Ishikawa (cell line): Measurements from ENCODE around the gene GPR63.

Source experiments
- CEBPB ChIP-seq: IDR thresholded peaks from 2 replicates; pipeline ENCODE4 v1.6.1; 2012
- CREB1 ChIP-seq: IDR thresholded peaks from 2 replicates; pipeline ENCODE4 v1.6.1; 2012; ENCODE audit warnings: low read depth
- EGR1 ChIP-seq: IDR thresholded peaks from 2 replicates; pipeline ENCODE4 v1.6.1; 2012
- EP300 ChIP-seq: IDR thresholded peaks from 2 replicates; pipeline ENCODE4 v1.6.1; 2012; ENCODE audit warnings: borderline replicate concordance
- FOXM1 ChIP-seq: IDR thresholded peaks from 2 replicates; pipeline ENCODE4 v1.6.1; 2012; ENCODE audit warnings: low read depth, borderline replicate concordance
- NFIC ChIP-seq: IDR thresholded peaks from 2 replicates; pipeline ENCODE4 v1.6.1; 2012
- RAD21 ChIP-seq: IDR thresholded peaks from 2 replicates; pipeline ENCODE4 v1.6.1; 2012; ENCODE audit warnings: low read depth
- TAF1 ChIP-seq: IDR thresholded peaks from 2 replicates; pipeline ENCODE4 v1.6.1; 2012; ENCODE audit warnings: low read depth, mild to moderate bottlenecking
- TCF12 ChIP-seq: IDR thresholded peaks from 2 replicates; pipeline ENCODE4 v1.6.1; 2012; ENCODE audit warnings: low read depth
- TEAD4 ChIP-seq: IDR thresholded peaks from 2 replicates; pipeline ENCODE4 v1.6.1; 2012
- YY1 ChIP-seq: IDR thresholded peaks from 2 replicates; pipeline ENCODE4 v1.6.1; 2012; ENCODE audit warnings: low read depth
- ZBTB7A ChIP-seq: IDR thresholded peaks from 2 replicates; pipeline ENCODE4 v1.6.1; 2012; ENCODE audit warnings: low read depth
- TF ChIP-seq, protein P1 (sequence below): IDR thresholded peaks from 2 replicates; pipeline ENCODE4 v1.6.1; 2012
- TF ChIP-seq, protein P2 (sequence below): IDR thresholded peaks from 2 replicates; pipeline ENCODE4 v1.6.1; 2012
- TF ChIP-seq, protein P3 (sequence below): IDR thresholded peaks from 2 replicates; pipeline ENCODE4 v1.6.1; 2012; ENCODE audit warnings: low read depth, mild to moderate bottlenecking

Gene GPR63

GRCh38 chr6:96784650-96785049 lies 52.6 kb downstream of the GPR63 start:
- TF ChIP-seq EGR1 (no peak), TCF12 (no peak), CREB1 (no peak), FOXM1 (no peak), RAD21 (no peak), YY1 (no peak), TAF1 (no peak), CEBPB (no peak), ZBTB7A (no peak), TEAD4 (no peak), NFIC (no peak)
- TF ChIP-seq, protein P1, sequence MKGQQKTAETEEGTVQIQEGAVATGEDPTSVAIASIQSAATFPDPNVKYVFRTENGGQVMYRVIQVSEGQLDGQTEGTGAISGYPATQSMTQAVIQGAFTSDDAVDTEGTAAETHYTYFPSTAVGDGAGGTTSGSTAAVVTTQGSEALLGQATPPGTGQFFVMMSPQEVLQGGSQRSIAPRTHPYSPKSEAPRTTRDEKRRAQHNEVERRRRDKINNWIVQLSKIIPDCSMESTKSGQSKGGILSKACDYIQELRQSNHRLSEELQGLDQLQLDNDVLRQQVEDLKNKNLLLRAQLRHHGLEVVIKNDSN, result no peak
- TF ChIP-seq, protein P2, sequence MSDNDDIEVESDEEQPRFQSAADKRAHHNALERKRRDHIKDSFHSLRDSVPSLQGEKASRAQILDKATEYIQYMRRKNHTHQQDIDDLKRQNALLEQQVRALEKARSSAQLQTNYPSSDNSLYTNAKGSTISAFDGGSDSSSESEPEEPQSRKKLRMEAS, result no peak

GRCh38 chr6:96783307-96783706 lies 54.0 kb downstream of the GPR63 start:
- TF ChIP-seq FOXM1 (no peak), TEAD4 (no peak), RAD21 (no peak), EP300 (no peak), NFIC (no peak)
- TF ChIP-seq, protein P2, result no peak

- TF ChIP-seq, protein P2, result no peak
- no peak for TF ChIP-seq EGR1
- TF ChIP-seq CEBPB, result no peak
- no peak for TF ChIP-seq TAF1
- no peak for TF ChIP-seq CREB1
- TF ChIP-seq YY1, result no peak
- TF ChIP-seq ZBTB7A, result no peak
- no peak for TF ChIP-seq TEAD4
- no peak for TF ChIP-seq FOXM1
- TF ChIP-seq, protein P3, sequence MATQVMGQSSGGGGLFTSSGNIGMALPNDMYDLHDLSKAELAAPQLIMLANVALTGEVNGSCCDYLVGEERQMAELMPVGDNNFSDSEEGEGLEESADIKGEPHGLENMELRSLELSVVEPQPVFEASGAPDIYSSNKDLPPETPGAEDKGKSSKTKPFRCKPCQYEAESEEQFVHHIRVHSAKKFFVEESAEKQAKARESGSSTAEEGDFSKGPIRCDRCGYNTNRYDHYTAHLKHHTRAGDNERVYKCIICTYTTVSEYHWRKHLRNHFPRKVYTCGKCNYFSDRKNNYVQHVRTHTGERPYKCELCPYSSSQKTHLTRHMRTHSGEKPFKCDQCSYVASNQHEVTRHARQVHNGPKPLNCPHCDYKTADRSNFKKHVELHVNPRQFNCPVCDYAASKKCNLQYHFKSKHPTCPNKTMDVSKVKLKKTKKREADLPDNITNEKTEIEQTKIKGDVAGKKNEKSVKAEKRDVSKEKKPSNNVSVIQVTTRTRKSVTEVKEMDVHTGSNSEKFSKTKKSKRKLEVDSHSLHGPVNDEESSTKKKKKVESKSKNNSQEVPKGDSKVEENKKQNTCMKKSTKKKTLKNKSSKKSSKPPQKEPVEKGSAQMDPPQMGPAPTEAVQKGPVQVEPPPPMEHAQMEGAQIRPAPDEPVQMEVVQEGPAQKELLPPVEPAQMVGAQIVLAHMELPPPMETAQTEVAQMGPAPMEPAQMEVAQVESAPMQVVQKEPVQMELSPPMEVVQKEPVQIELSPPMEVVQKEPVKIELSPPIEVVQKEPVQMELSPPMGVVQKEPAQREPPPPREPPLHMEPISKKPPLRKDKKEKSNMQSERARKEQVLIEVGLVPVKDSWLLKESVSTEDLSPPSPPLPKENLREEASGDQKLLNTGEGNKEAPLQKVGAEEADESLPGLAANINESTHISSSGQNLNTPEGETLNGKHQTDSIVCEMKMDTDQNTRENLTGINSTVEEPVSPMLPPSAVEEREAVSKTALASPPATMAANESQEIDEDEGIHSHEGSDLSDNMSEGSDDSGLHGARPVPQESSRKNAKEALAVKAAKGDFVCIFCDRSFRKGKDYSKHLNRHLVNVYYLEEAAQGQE, result no peak
- no peak for TF ChIP-seq TCF12
- TF ChIP-seq, protein P1, result no peak
- no peak for TF ChIP-seq RAD21
- no peak for TF ChIP-seq NFIC
- no peak for TF ChIP-seq EP300
Measured at GRCh38 chr6:96781557-96781956, 55.7 kb downstream of the GPR63 start.

GRCh38 chr6:96777113-96777512 lies 60.2 kb downstream of the GPR63 start:
- TF ChIP-seq NFIC (no peak), TAF1 (no peak), TEAD4 (no peak), TCF12 (no peak), FOXM1 (no peak), CREB1 (no peak), ZBTB7A (no peak), EGR1 (no peak)
- TF ChIP-seq, protein P2, result no peak
- TF ChIP-seq, protein P1, result no peak

- TF ChIP-seq, protein P2, result no peak
- TF ChIP-seq TCF12, result no peak
Measured at GRCh38 chr6:96775727-96776400, 61.4 kb downstream of the GPR63 start.

DNA sequence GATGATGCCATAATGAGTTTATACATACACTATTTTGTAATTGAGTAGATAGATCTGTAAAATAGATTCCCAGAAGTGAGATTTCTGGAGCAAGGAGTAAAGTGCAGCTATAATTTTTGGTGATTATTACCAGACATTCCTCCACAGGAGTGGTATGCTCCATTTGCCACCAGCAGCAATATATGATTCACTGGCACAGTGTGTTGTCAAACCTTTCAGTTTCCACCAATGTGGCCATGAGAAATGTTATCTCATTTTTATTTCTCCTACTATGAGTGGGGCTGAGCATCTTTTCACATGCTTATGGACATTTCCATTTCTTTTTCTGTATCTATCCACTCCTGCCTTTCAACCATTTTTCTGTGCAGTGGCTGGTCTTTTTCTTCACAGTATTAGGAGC lies 70.5 kb downstream of the GPR63 start:
- TF ChIP-seq, protein P2, result no peak

DNA sequence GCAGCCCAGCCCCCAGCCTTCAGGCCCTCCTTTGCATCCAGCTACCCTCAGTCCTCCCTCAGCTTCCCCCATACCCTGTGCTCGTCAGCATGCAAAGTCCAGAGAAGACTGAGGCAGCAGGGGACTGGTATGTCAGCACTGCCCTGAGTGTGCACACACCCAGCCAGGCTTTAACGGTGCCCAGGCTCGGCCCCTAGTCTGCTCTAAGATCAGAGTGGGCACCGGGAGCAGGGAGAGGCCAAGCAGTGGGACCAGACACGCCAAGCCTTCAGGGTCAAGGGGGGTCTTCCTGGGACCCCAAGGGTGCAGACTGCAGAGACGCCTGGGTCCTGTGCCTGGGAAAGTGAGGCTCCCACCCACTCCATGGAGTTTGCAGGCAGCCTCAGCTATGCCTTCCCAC lies 74.7 kb downstream of the GPR63 start:
- TF ChIP-seq, protein P3, result no peak
- TF ChIP-seq ZBTB7A (no peak), RAD21 (no peak)
- TF ChIP-seq, protein P1, result no peak
